ENCODE data around the gene FNDC3B.

DNA sequence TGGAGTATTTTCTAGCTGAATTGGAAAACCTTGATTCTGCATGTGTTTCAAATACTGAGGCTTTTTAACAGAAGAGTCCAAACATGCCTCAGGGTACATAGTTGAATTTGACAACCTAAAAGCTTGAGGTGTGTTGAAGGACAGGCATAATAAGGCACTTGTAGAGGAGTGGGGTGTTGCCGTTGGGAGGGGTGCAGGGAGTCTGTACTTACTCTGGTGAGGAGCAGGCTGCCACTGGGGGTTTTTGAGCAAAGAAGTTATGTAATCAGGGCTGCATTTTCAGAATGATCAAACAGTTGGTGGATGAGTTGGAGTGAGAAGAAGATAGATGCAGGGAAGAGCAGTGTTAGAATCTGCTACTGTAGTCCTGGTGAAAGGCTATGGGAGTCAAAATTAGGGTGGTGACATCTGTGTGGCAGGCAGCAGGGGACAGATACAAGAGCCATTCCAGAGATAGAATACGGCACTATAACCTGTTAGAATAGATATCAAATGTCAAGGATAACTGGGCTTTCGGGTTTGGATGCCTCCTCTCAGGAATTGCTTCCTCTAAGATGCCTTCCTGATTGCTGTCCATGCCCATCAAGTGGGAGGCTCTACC, 247.3 kb downstream of the FNDC3B start:
- TF ChIP-seq, protein P1, sequence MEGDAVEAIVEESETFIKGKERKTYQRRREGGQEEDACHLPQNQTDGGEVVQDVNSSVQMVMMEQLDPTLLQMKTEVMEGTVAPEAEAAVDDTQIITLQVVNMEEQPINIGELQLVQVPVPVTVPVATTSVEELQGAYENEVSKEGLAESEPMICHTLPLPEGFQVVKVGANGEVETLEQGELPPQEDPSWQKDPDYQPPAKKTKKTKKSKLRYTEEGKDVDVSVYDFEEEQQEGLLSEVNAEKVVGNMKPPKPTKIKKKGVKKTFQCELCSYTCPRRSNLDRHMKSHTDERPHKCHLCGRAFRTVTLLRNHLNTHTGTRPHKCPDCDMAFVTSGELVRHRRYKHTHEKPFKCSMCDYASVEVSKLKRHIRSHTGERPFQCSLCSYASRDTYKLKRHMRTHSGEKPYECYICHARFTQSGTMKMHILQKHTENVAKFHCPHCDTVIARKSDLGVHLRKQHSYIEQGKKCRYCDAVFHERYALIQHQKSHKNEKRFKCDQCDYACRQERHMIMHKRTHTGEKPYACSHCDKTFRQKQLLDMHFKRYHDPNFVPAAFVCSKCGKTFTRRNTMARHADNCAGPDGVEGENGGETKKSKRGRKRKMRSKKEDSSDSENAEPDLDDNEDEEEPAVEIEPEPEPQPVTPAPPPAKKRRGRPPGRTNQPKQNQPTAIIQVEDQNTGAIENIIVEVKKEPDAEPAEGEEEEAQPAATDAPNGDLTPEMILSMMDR (IDR thresholded peaks at IDR 0.05): no peak
- no peak for TF ChIP-seq MAX (IDR thresholded peaks at IDR 0.05)
- TF ChIP-seq CBX8 (IDR thresholded peaks at IDR 0.05): no peak
- TF ChIP-seq MAFK (IDR thresholded peaks at IDR 0.05; ENCODE audit: partially characterized antibody): no peak
- TF ChIP-seq EP300 (IDR thresholded peaks at IDR 0.05): no peak
- TF ChIP-seq ESRRA (IDR thresholded peaks at IDR 0.05; ENCODE audit: borderline replicate concordance, low read length): no peak
- no peak for TF ChIP-seq PHF8 (IDR thresholded peaks at IDR 0.05; ENCODE audit: borderline replicate concordance, low read depth)
- TF ChIP-seq RNF2 (IDR thresholded peaks at IDR 0.05; ENCODE audit: borderline replicate concordance, low read depth): no peak
- no peak for TF ChIP-seq KDM1A (IDR thresholded peaks at IDR 0.05; ENCODE audit: low read depth)
- TF ChIP-seq POLR2A (IDR thresholded peaks at IDR 0.05; ENCODE audit: low read length): no peak
- TF ChIP-seq CEBPB (IDR thresholded peaks at IDR 0.05): no peak
- no peak for TF ChIP-seq ZC3H11A (IDR thresholded peaks at IDR 0.05)
- TF ChIP-seq, protein P2, sequence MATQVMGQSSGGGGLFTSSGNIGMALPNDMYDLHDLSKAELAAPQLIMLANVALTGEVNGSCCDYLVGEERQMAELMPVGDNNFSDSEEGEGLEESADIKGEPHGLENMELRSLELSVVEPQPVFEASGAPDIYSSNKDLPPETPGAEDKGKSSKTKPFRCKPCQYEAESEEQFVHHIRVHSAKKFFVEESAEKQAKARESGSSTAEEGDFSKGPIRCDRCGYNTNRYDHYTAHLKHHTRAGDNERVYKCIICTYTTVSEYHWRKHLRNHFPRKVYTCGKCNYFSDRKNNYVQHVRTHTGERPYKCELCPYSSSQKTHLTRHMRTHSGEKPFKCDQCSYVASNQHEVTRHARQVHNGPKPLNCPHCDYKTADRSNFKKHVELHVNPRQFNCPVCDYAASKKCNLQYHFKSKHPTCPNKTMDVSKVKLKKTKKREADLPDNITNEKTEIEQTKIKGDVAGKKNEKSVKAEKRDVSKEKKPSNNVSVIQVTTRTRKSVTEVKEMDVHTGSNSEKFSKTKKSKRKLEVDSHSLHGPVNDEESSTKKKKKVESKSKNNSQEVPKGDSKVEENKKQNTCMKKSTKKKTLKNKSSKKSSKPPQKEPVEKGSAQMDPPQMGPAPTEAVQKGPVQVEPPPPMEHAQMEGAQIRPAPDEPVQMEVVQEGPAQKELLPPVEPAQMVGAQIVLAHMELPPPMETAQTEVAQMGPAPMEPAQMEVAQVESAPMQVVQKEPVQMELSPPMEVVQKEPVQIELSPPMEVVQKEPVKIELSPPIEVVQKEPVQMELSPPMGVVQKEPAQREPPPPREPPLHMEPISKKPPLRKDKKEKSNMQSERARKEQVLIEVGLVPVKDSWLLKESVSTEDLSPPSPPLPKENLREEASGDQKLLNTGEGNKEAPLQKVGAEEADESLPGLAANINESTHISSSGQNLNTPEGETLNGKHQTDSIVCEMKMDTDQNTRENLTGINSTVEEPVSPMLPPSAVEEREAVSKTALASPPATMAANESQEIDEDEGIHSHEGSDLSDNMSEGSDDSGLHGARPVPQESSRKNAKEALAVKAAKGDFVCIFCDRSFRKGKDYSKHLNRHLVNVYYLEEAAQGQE (IDR thresholded peaks at IDR 0.05): no peak

Measured in A549 (cell line).